Measurements from ENCODE around the gene GPR176.

GPR176 gene

DNA sequence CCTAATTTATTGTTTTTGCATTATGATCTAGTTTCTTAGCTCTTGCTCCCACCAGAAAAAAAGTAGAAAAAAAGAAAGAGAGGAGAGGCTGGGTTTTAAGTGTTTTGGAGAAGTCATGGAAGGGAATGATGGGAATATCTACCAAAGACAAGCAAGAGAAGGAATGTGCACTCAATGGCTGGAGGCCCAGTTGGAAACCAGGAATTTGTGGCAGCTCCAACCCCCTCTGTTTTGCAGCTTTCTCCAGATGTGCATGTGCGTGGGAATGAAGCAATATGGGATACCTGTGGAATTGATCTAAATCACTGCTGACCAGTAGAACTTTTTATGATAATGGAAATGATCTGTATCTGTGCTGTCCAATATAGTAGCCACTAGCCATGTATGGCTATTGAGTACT is 41.0 kb upstream of the GPR176 start:
- no peaks in the 10 kb centered on the region for H3K27me3 ChIP-seq (replicated peaks; ENCODE audit: control insufficient read depth, insufficient read depth, low read length)
- H3K36me3 ChIP-seq (ENCODE audit: control insufficient read depth, insufficient read depth, low read length): peaks cover 7% of the 10 kb centered on the region
- H3K4me3 ChIP-seq (replicated peaks; ENCODE audit: low read depth, low read length): no peak overlapping the region
- DNase-seq (ENCODE audit: extremely low read depth, insufficient read length): no peak
- TF ChIP-seq, protein P1, sequence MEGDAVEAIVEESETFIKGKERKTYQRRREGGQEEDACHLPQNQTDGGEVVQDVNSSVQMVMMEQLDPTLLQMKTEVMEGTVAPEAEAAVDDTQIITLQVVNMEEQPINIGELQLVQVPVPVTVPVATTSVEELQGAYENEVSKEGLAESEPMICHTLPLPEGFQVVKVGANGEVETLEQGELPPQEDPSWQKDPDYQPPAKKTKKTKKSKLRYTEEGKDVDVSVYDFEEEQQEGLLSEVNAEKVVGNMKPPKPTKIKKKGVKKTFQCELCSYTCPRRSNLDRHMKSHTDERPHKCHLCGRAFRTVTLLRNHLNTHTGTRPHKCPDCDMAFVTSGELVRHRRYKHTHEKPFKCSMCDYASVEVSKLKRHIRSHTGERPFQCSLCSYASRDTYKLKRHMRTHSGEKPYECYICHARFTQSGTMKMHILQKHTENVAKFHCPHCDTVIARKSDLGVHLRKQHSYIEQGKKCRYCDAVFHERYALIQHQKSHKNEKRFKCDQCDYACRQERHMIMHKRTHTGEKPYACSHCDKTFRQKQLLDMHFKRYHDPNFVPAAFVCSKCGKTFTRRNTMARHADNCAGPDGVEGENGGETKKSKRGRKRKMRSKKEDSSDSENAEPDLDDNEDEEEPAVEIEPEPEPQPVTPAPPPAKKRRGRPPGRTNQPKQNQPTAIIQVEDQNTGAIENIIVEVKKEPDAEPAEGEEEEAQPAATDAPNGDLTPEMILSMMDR (IDR thresholded peaks at IDR 0.05; ENCODE audit: insufficient read depth, low read length, poor library complexity, severe bottlenecking): no peak

DNA sequence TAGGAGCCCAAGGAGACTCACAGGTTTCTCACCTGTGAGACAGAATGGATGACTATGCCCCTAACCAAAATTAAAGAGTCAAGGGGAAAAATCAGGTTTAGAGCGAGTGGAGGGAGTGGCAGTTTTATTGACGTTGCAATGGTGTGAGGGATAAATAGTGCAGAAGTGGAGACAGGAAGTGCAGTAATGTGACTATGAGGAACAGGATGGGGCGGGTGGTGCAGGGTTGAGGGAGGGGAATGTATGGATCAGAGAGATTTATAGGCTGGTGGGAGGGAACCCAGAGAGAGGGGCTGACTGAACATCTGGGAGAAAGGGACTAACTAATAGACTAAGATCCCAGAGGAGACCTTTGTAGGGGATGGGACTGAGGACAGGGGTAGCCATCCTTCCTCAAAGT is 40.3 kb upstream of the GPR176 start:
- no peak for DNase-seq (ENCODE audit: extremely low read depth, insufficient read length)
- Histone ChIP-seq H3K36me3 (ENCODE audit: control insufficient read depth, insufficient read depth, low read length) (peaks cover 4% of the 10 kb centered on the region), H3K4me3 (replicated peaks; ENCODE audit: low read depth, low read length) (no peak overlapping the region), H3K27me3 (replicated peaks; ENCODE audit: control insufficient read depth, insufficient read depth, low read length) (no peaks in the 10 kb centered on the region)
- TF ChIP-seq, protein P1 (IDR thresholded peaks at IDR 0.05; ENCODE audit: insufficient read depth, low read length, poor library complexity, severe bottlenecking): no peak

DNA sequence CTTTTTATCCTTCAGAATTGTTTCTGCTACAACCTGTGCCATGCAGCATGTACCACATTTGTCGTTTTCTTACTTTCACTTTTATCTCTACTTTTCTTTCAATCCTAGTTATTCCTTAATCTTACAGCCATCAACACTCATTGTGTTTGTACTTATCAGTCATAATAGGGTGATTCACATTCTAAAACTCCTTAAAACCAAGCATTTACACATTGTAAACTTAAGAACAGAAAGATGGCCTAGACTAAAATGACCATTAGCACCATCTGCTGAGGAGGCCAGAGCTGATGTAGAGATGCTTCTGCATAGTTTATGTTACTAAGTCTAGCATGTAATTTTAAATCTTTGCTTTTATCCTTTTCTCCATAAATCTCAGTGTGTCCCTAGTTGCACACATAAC is 39.3 kb upstream of the GPR176 start:
- TF ChIP-seq, protein P1 (IDR thresholded peaks at IDR 0.05; ENCODE audit: insufficient read depth, low read length, poor library complexity, severe bottlenecking): no peak
- H3K36me3 ChIP-seq (ENCODE audit: control insufficient read depth, insufficient read depth, low read length): peaks cover 4% of the 10 kb centered on the region

DNA sequence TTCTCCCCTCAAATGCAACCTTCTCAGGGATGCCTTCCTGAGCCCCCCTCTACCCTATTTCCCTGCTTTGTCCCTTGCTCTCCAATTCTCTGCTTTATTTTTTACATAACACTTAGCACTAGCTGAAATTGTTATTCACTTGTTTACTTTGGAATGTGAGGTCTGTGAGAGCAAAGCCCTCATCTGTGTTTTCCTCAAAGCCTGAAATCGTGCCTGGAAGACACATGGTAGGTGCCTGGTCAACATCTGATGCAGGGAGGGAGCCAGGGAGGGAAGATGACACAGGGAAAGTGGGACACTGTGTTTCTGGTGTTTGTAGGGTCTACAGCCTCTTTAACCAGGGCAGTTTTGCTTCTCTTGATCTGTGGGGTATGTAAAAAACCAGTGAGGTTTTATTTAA is 37.4 kb upstream of the GPR176 start:
- Histone ChIP-seq H3K36me3 (ENCODE audit: control insufficient read depth, insufficient read depth, low read length) (peaks cover 6% of the 10 kb centered on the region), H3K27me3 (replicated peaks; ENCODE audit: control insufficient read depth, insufficient read depth, low read length) (no peaks in the 10 kb centered on the region), H3K4me3 (replicated peaks; ENCODE audit: low read depth, low read length) (no peak overlapping the region)
- no peak for DNase-seq (ENCODE audit: extremely low read depth, insufficient read length)
- TF ChIP-seq, protein P1 (IDR thresholded peaks at IDR 0.05; ENCODE audit: insufficient read depth, low read length, poor library complexity, severe bottlenecking): no peak

More for the DNA sequence above, 39.3 kb upstream of the GPR176 start:
- no peak for DNase-seq (ENCODE audit: extremely low read depth, insufficient read length)
- no peak overlapping the region for H3K4me3 ChIP-seq (replicated peaks; ENCODE audit: low read depth, low read length)
- H3K27me3 ChIP-seq (replicated peaks; ENCODE audit: control insufficient read depth, insufficient read depth, low read length): no peaks in the 10 kb centered on the region

DNA sequence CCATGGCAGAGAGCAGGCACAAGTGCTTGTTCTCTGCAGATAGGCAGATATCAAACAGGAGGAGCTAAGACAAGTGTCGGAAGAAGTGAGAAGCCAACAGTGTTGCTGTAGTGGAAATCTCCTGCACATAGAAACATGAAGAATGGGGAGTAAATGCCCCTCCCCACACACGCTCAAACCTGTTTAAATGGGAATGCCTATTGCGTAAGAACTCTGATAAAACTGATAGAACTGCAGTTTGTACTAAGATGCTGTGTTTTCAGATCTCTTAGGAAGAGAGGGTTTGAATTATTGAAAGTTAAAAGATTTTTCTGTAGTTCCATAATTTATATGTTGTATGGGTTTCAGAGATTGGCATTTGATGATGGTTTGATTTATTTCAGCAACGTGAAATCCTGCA is 33.5 kb upstream of the GPR176 start:
- DNase-seq (ENCODE audit: extremely low read depth, insufficient read length): no peak
- no peak overlapping the region for H3K4me3 ChIP-seq (replicated peaks; ENCODE audit: low read depth, low read length)
- TF ChIP-seq, protein P1 (IDR thresholded peaks at IDR 0.05; ENCODE audit: insufficient read depth, low read length, poor library complexity, severe bottlenecking): no peak
- H3K36me3 ChIP-seq (ENCODE audit: control insufficient read depth, insufficient read depth, low read length): peaks cover 6% of the 10 kb centered on the region
- no peaks in the 10 kb centered on the region for H3K27me3 ChIP-seq (replicated peaks; ENCODE audit: control insufficient read depth, insufficient read depth, low read length)

DNA sequence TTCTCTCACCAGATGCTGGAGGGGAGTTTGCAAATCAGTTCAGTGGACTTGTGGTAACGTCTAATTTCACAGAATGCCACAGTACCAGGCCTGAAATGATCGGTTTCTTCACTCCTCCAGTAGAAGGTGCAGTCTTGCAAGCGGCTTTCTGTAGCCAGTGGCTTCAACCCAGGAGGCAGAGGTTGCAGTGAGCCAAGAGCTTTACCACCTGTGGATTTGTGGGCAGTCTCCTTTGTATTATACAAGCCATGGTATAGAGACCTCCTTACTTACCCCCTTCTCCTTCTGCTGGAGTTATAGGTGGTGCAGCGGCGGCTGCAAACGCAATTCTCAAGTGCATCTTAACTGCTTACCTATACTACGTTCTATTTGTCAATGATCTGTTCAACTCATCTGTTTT is 31.5 kb upstream of the GPR176 start:
- TF ChIP-seq, protein P1 (IDR thresholded peaks at IDR 0.05; ENCODE audit: insufficient read depth, low read length, poor library complexity, severe bottlenecking): no peak
- no peak for DNase-seq (ENCODE audit: extremely low read depth, insufficient read length)
- H3K27me3 ChIP-seq (replicated peaks; ENCODE audit: control insufficient read depth, insufficient read depth, low read length): no peaks in the 10 kb centered on the region
- H3K4me3 ChIP-seq (replicated peaks; ENCODE audit: low read depth, low read length): no peak overlapping the region
- peaks cover 3% of the 10 kb centered on the region for H3K36me3 ChIP-seq (ENCODE audit: control insufficient read depth, insufficient read depth, low read length)

Measured in GM06990 (cell line).